GM12878 (cell line): ENCODE data around the gene KLHDC8A. TPM values are rescaled to one million over a fixed set of nuclear protein-coding genes. Genes with fewer than 3 reads are reported as not detected.
A peak's percentile ranks its signal among the peaks of the same experiment; 100 is the strongest.

Experiments
- ASH2L ChIP-seq: fragments of 300-600, 200-600 bp; sonication (generic); IDR thresholded peaks from 2 replicates; pipeline ENCODE4 v1.6.1; 2017; ENCODE audit warnings: low read depth, mild to moderate bottlenecking, borderline replicate concordance
- CREM ChIP-seq: IDR thresholded peaks from 2 replicates; pipeline ENCODE4 v1.6.1; 2014; ENCODE audit warnings: antibody characterized with exemption, low read depth
- EP300 ChIP-seq, 2 experiments: fragments of 150-350 bp in 1 of 2; IDR thresholded peaks; 2 replicates each; pipeline ENCODE4 v1.6.1; 2011 to 2012; ENCODE audit warnings: low read depth in 2 of 2, low read length in 2 of 2, borderline replicate concordance in 1 of 2, improper control_type of control experiment in 1 of 2, inconsistent platforms in 1 of 2; ENCODE audit not compliant: control insufficient read depth in 1 of 2
- HCFC1 ChIP-seq: fragments of 150-350 bp; IDR thresholded peaks from 2 replicates; pipeline ENCODE4 v1.6.1; 2014; ENCODE audit warnings: low read length
- MEF2A ChIP-seq: IDR thresholded peaks from 2 replicates; pipeline ENCODE4 v1.6.1; 2011; ENCODE audit warnings: low read depth, mild to moderate bottlenecking, low read length, moderate library complexity; ENCODE audit not compliant: insufficient read depth
- MXI1 ChIP-seq: fragments of 150-350 bp; IDR thresholded peaks from 2 replicates; pipeline ENCODE4 v1.6.1; 2011; ENCODE audit warnings: low read depth, mild to moderate bottlenecking, inconsistent platforms, low read length, improper control_type of control experiment
- NFYA ChIP-seq: IDR thresholded peaks from 2 replicates; pipeline ENCODE4 v1.6.1; 2011; ENCODE audit warnings: low read depth, mild to moderate bottlenecking, low read length, improper control_type of control experiment, borderline replicate concordance
- NFYB ChIP-seq: IDR thresholded peaks from 2 replicates; pipeline ENCODE4 v1.6.1; 2011; ENCODE audit warnings: low read depth, mild to moderate bottlenecking, low read length, improper control_type of control experiment, moderate library complexity; ENCODE audit not compliant: insufficient read depth
- NRF1 ChIP-seq: conservative IDR thresholded peaks from 2 replicates; pipeline ENCODE4 v1.6.1; 2011; ENCODE audit warnings: mild to moderate bottlenecking, low read depth, low read length, improper control_type of control experiment
- PML ChIP-seq: IDR thresholded peaks from 2 replicates; pipeline ENCODE4 v1.6.1; 2012; ENCODE audit warnings: low read length, inconsistent platforms
- POLR2A ChIP-seq: IDR thresholded peaks from 2 replicates; pipeline ENCODE4 v1.6.1; 2011; ENCODE audit warnings: low read depth, mild to moderate bottlenecking, low read length
- STAT3 ChIP-seq: IDR thresholded peaks from 2 replicates; pipeline ENCODE4 v1.6.1; 2011; ENCODE audit warnings: low read depth, low read length, improper control_type of control experiment
- TARDBP ChIP-seq: IDR thresholded peaks from 2 replicates; pipeline ENCODE4 v1.6.1; 2016; ENCODE audit warnings: borderline replicate concordance
- ZNF384 ChIP-seq: IDR thresholded peaks from 2 replicates; pipeline ENCODE4 v1.6.1; 2012; ENCODE audit warnings: low read depth, mild to moderate bottlenecking, low read length, improper control_type of control experiment, borderline replicate concordance
- polyA plus RNA-seq, 11 experiments: library from polyadenylated mRNA; depleted of rRNA in 4 of 11; unstranded in 6 of 11; stranded (reverse) in 5 of 11; fragments of >200 nt; fragmentation: Nextera tagmentation in 4 of 11; fragmentation: Illumina TruSeq in 1 of 11; extraction: Ambion mirVana in 4 of 11; extraction: Trizol in 1 of 11; gene quantifications; 1 replicate in 1 of 11; 2 replicates in 10 of 11; pipeline versions ENCODE4 v1.2.1 to v1.2.3, GENCODE V29; 2011 to 2016; ENCODE audit warnings: inconsistent platforms in 2 of 11, missing spikeins in 2 of 11, low read depth in 1 of 11
- total RNA-seq, 4 experiments: library from RNA; depleted of rRNA in 3 of 4; stranded (reverse); fragments of >200 nt in 3 of 4; fragmentation: Illumina TruSeq in 1 of 4; extraction: Trizol in 1 of 4; gene quantifications; 2 replicates each; pipeline versions ENCODE4 v1.2.1 to v1.2.3, GENCODE V29; 2013 to 2021
- TF ChIP-seq, protein P1 (sequence below): IDR thresholded peaks from 2 replicates; pipeline ENCODE4 v1.6.1; 2012; ENCODE audit warnings: low read depth, low read length, improper control_type of control experiment
- TF ChIP-seq, protein P2 (sequence below): fragments of 450-650 bp; IDR thresholded peaks from 2 replicates; pipeline ENCODE4 v1.6.1; 2017; ENCODE audit warnings: mild to moderate bottlenecking, moderate library complexity
- TF ChIP-seq, protein P3 (sequence below): fragments of 450-650 bp; IDR thresholded peaks from 2 replicates; pipeline ENCODE4 v1.6.1; 2017; ENCODE audit warnings: low read depth, mild to moderate bottlenecking, moderate library complexity
- TF ChIP-seq, protein P4 (sequence below): IDR thresholded peaks from 2 replicates; pipeline ENCODE4 v1.6.1; 2011; ENCODE audit warnings: mild to moderate bottlenecking, low read depth, low read length, moderate library complexity; ENCODE audit not compliant: insufficient replicate concordance
- TF ChIP-seq, protein P5 (sequence below): IDR thresholded peaks from 2 replicates; pipeline ENCODE4 v1.6.1; 2012; ENCODE audit warnings: low read length, inconsistent platforms
- TF ChIP-seq, protein P6 (sequence below): IDR thresholded peaks from 2 replicates; pipeline ENCODE4 v1.6.1; 2011; ENCODE audit warnings: borderline replicate concordance, low read depth, mild to moderate bottlenecking, moderate library complexity, mixed read lengths, low read length; ENCODE audit not compliant: insufficient read depth; ENCODE audit errors: extremely low read length

The KLHDC8A gene
- total and polyA plus RNA-seq, 10 of the 15 experiments (the other 5 are each of a cell fraction or from before 2014, with no cell fraction given), result not detected

DNA sequence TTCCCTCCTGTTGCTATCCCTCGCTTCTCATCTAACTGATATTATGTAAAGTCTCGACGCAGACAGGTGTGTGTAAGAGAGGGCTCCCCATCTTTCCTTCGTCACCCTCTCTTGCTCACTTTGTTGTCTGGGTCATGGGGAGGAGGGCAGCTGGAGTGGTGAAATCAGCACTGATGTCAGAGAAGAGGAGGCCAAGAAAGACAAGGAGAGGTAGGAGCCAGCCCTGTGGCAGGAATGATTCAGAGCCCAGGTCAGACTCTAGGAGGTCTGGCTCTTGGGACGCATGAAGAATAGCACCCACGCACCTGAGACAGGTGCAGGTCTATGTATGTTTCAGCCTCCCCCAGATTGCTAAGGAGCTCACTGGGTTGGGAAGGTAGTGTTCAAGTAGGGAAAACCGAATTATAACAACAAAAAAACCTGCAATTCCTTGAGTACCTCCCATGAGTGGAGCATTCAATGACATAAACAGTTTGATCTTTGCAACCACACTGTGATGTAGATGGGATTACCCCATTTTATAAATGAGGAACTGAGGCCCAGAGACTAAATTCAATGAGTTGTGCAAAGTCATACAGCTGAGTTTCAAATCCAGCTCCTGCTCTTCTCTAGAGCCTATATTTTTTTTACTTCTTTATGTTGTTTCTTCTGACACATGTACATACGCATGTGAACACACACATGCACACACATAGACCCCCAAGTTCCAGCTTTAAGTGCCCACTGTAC lies 45.6 kb downstream of the KLHDC8A start (continued):
- TF ChIP-seq NRF1 (no peak), PML (no peak), EP300 (IDR thresholded peaks at IDR 0.05; ENCODE audit: borderline replicate concordance in 1 of 2, control insufficient read depth in 1 of 2, low read depth in 2 of 2, low read length in 2 of 2) (peak; percentile 49 to 74; a peak in 2 of 4 replicates), STAT3 (no peak), MXI1 (no peak), NFYA (no peak), ZNF384 (peak; percentile 65; the same call in 1 of the 2 replicates), ASH2L (no peak), TARDBP (no peak), NFYB (no peak), CREM (peak; percentile 78), HCFC1 (no peak), MEF2A (no peak), POLR2A (no peak)
- TF ChIP-seq, protein P1, sequence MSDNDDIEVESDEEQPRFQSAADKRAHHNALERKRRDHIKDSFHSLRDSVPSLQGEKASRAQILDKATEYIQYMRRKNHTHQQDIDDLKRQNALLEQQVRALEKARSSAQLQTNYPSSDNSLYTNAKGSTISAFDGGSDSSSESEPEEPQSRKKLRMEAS, result no peak
- TF ChIP-seq, protein P2, sequence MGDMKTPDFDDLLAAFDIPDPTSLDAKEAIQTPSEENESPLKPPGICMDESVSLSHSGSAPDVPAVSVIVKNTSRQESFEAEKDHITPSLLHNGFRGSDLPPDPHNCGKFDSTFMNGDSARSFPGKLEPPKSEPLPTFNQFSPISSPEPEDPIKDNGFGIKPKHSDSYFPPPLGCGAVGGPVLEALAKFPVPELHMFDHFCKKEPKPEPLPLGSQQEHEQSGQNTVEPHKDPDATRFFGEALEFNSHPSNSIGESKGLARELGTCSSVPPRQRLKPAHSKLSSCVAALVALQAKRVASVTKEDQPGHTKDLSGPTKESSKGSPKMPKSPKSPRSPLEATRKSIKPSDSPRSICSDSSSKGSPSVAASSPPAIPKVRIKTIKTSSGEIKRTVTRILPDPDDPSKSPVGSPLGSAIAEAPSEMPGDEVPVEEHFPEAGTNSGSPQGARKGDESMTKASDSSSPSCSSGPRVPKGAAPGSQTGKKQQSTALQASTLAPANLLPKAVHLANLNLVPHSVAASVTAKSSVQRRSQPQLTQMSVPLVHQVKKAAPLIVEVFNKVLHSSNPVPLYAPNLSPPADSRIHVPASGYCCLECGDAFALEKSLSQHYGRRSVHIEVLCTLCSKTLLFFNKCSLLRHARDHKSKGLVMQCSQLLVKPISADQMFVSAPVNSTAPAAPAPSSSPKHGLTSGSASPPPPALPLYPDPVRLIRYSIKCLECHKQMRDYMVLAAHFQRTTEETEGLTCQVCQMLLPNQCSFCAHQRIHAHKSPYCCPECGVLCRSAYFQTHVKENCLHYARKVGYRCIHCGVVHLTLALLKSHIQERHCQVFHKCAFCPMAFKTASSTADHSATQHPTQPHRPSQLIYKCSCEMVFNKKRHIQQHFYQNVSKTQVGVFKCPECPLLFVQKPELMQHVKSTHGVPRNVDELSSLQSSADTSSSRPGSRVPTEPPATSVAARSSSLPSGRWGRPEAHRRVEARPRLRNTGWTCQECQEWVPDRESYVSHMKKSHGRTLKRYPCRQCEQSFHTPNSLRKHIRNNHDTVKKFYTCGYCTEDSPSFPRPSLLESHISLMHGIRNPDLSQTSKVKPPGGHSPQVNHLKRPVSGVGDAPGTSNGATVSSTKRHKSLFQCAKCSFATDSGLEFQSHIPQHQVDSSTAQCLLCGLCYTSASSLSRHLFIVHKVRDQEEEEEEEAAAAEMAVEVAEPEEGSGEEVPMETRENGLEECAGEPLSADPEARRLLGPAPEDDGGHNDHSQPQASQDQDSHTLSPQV, result no peak
- TF ChIP-seq, protein P3, sequence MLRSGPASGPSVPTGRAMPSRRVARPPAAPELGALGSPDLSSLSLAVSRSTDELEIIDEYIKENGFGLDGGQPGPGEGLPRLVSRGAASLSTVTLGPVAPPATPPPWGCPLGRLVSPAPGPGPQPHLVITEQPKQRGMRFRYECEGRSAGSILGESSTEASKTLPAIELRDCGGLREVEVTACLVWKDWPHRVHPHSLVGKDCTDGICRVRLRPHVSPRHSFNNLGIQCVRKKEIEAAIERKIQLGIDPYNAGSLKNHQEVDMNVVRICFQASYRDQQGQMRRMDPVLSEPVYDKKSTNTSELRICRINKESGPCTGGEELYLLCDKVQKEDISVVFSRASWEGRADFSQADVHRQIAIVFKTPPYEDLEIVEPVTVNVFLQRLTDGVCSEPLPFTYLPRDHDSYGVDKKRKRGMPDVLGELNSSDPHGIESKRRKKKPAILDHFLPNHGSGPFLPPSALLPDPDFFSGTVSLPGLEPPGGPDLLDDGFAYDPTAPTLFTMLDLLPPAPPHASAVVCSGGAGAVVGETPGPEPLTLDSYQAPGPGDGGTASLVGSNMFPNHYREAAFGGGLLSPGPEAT, result peak; percentile 80
- TF ChIP-seq, protein P4, sequence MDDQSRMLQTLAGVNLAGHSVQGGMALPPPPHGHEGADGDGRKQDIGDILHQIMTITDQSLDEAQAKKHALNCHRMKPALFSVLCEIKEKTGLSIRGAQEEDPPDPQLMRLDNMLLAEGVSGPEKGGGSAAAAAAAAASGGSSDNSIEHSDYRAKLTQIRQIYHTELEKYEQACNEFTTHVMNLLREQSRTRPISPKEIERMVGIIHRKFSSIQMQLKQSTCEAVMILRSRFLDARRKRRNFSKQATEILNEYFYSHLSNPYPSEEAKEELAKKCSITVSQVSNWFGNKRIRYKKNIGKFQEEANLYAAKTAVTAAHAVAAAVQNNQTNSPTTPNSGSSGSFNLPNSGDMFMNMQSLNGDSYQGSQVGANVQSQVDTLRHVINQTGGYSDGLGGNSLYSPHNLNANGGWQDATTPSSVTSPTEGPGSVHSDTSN, result no peak
- TF ChIP-seq, protein P5, sequence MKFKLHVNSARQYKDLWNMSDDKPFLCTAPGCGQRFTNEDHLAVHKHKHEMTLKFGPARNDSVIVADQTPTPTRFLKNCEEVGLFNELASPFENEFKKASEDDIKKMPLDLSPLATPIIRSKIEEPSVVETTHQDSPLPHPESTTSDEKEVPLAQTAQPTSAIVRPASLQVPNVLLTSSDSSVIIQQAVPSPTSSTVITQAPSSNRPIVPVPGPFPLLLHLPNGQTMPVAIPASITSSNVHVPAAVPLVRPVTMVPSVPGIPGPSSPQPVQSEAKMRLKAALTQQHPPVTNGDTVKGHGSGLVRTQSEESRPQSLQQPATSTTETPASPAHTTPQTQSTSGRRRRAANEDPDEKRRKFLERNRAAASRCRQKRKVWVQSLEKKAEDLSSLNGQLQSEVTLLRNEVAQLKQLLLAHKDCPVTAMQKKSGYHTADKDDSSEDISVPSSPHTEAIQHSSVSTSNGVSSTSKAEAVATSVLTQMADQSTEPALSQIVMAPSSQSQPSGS, result 0 out of 2 replicates have a peak, but pooled peaks have one; percentile 50
- TF ChIP-seq, protein P6, sequence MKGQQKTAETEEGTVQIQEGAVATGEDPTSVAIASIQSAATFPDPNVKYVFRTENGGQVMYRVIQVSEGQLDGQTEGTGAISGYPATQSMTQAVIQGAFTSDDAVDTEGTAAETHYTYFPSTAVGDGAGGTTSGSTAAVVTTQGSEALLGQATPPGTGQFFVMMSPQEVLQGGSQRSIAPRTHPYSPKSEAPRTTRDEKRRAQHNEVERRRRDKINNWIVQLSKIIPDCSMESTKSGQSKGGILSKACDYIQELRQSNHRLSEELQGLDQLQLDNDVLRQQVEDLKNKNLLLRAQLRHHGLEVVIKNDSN, result no peak
